ENCODE data around the gene FAM163A. TPM values are rescaled to one million over a fixed set of nuclear protein-coding genes. Genes with fewer than 3 reads are reported as not detected.
"Not testable (repeated sequence)": the region's sequence is repeated elsewhere in the genome, so short reads cannot be mapped to it uniquely, and the experiment has no call there.

FAM163A gene
- total RNA-seq (under 1 TPM in 2 of 4 donors, not detected in 2; 0.15 to 0.52 TPM), polyA plus RNA-seq (under 1 TPM; 0.04 to 0.08 (median 0.06) TPM)
- long read RNA-seq, donor 1, partial matches to known transcripts = 0 of 1 reads
- long read RNA-seq, donor 1, other reads (novel, unspliced or antisense) = 0 of 1 reads
- long read RNA-seq, donor 2 = 0 reads

DNA sequence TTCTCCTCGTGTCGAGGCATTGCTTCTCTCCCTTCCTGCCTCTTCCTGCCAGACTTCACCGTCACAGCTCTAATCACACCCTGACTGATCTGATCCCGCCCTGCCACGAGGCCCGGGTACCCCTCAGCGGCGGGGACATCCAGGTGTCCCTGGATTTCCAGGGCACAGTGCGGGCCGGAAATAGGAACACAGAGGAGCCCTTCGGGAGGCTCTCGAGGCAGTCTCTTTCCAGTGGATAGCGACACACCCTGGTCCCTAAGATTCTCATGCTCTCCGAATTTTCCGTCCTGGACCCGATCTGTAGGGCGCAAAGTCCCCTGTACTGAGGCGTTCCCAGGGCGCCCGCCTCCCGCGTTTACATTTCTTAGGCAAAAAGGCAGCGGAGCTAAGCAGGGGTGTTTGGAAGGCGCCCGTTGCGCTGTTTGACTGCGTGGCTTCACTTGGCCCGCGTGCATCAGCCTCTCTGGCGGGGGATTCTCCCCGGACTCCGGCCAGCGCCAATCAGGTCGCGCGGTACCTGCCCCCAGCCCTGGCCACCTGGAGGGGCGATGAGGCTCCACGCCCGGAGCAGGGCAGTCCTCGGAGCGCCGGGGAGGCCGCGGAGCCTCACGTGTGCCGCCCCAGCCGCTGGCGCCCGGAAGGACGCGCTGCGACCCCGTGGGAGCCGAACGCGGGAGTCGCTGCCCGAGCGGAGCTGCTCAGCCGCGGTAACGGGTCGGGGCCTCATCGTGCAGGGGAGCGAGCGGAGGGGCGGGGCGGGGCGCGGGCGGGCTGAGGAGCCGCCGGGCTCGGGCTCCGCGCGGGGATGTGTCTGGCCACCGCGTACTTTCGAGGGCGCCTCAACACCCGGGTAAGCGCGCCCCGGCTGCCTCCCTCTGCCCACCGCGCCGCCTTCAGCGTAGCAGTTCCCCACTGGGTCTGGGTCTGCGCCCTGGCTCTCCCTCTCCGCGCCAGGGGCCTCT is at the start of gene FAM163A:
Gene FAM163A, plus strand, starts transcription at position 575 of the 962 bp plus-strand sequence. CDS start 69,807 bp downstream, outside the sequence.
- peak within 1 kb of the TSS; percentile 51 for H3K4me3 ChIP-seq
- intact Hi-C loops (cut with DNase I) = no loop called here
- DNase-seq = no peak
- no peaks in the 10 kb centered on the region for H3K9me3 ChIP-seq
- 1% methylated on average over 60 to 90 of the region's 92 CpGs for WGBS, 3 donors
- no peaks in the 10 kb centered on the region for H3K36me3 ChIP-seq (ENCODE audit: insufficient read depth in 1 of 2, low read depth in 1 of 2)
- TF ChIP-seq, protein P1, sequence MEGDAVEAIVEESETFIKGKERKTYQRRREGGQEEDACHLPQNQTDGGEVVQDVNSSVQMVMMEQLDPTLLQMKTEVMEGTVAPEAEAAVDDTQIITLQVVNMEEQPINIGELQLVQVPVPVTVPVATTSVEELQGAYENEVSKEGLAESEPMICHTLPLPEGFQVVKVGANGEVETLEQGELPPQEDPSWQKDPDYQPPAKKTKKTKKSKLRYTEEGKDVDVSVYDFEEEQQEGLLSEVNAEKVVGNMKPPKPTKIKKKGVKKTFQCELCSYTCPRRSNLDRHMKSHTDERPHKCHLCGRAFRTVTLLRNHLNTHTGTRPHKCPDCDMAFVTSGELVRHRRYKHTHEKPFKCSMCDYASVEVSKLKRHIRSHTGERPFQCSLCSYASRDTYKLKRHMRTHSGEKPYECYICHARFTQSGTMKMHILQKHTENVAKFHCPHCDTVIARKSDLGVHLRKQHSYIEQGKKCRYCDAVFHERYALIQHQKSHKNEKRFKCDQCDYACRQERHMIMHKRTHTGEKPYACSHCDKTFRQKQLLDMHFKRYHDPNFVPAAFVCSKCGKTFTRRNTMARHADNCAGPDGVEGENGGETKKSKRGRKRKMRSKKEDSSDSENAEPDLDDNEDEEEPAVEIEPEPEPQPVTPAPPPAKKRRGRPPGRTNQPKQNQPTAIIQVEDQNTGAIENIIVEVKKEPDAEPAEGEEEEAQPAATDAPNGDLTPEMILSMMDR (IDR thresholded peaks at IDR 0.05) = no peak
- peaks cover 4 to 78% (median 15%) of the 10 kb centered on the region in 3 donors for H3K27me3 ChIP-seq (ENCODE audit: insufficient read depth in 3 of 3, low read length in 2 of 3)
- H3K27ac ChIP-seq = no peak within 1 kb of the TSS
- H3K4me1 ChIP-seq = peaks cover 17% of the 10 kb centered on the region
- no peak for ATAC-seq

DNA sequence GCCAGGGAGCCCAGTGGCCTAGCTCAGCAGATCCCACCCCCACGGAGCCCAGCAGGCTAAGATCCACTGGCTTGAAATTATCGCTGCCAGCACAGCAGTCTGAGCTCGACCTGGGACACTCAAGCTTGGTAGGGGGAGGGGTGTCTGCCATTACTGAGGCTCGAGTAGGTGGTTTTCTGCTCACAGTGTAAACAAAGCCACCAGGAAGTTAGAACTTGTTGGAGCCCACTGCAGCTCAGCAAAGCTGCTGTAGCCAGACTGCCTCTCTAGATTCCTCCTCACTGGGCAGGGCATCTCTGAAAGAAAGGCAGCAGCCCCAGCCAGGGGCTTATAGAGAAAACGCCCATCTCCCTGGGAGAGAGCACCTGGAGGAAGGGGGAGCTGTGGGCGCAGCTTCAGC is 48.6 kb upstream of the FAM163A start:
- intact Hi-C loops (cut with DNase I); H3K4me1 ChIP-seq; H3K36me3 ChIP-seq (ENCODE audit: insufficient read depth in 1 of 2, low read depth in 1 of 2); H3K4me3 ChIP-seq; H3K27me3 ChIP-seq (ENCODE audit: insufficient read depth in 3 of 3, low read length in 2 of 3); ATAC-seq; H3K27ac ChIP-seq; DNase-seq; H3K9me3 ChIP-seq: not testable (repeated sequence)
- WGBS, 3 donors = 46 to 54% (median 52%) methylated on average over 5 to 6 of the region's 6 CpGs

DNA sequence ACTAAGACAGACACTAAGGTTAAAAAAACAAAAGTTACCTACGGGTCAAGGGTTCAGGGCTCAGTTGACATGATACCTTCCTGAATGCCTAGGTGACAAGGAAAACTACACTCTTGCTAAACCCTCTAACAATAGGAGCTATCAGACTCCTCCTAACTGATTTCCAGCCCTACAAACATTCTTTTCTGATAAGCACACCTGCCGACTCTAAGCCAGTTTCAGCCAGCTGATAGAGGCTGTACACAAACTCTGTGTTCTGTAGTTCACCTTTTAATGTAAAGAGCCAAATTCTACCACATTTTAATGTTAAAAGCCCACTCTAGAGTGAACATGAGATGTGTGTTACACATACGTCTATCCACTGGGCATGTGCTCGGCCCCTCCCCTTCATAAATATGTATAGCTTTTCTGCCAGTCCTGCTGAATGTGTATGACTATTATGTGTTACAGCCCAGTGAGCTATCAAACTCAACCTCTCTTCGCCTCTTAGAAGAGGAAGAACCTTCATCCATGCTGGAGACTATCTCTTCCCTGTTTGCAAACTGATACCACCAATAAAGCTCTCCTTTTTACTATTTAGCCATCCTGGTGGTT is 40.0 kb upstream of the FAM163A start:
- H3K9me3 ChIP-seq = no peaks in the 10 kb centered on the region
- H3K4me1 ChIP-seq = no peaks in the 10 kb centered on the region
- DNase-seq (no peak), ATAC-seq (no peak)
- H3K4me3 ChIP-seq = no peak overlapping the region
- intact Hi-C loops (cut with DNase I) = loop anchor here in 1 of 2 donors (10.0 kb wide), 1 partner anchor 472 kb away; no protein-coding TSS in a partner anchor
- TF ChIP-seq, protein P1 (IDR thresholded peaks at IDR 0.05) = no peak
- 83 to 87% (median 84%) methylated on average over 5 of the region's 5 CpGs for whole genome bisulfite sequencing, 3 donors
- no peaks in the 10 kb centered on the region for H3K27me3 ChIP-seq (ENCODE audit: insufficient read depth in 3 of 3, low read length in 2 of 3)
- H3K36me3 ChIP-seq (ENCODE audit: insufficient read depth in 1 of 2, low read depth in 1 of 2) = no peaks in the 10 kb centered on the region
- no peak overlapping the region for H3K27ac ChIP-seq

DNA sequence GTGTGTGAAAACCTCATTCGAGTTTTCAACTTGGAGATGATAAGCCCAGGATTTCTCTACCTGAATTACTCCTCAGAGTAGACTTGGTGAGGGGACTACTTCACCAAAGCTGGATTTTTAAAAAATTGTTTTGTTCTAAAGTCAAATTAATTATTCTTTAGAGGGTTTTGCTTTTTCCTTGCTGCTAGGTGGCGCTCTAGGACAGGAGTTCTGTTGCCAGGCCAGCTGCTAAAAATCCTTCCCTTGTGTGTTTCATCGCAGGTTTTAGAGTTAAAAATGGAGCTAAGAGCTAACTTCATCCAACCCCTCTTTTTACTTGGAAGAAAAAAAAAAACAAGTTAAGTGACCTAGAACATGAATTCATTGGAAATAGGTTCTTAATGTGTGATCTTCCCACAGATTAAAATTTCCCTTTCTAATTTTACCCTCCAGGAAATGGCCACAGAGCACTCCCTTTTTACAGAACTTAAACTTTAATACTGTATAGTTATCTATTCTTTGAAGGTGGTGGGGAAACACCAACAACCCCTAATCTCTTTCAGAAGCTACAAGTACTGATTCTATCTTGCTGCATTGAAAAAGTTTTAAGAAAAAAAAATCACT is 36.7 kb upstream of the FAM163A start:
- H3K27me3 ChIP-seq (ENCODE audit: insufficient read depth in 3 of 3, low read length in 2 of 3) = no peaks in the 10 kb centered on the region
- ATAC-seq (no peak), DNase-seq (peak in 1 of 2 donors; percentile 46)
- intact Hi-C loops (cut with DNase I) = loop anchor here (1.0 to 10.0 kb wide), 3 partner anchors 102 to 468 kb away; no protein-coding TSS in a partner anchor
- H3K4me1 ChIP-seq = no peaks in the 10 kb centered on the region
- no peak overlapping the region for H3K27ac ChIP-seq
- H3K4me3 ChIP-seq = no peak overlapping the region
- 1 to 2% (median 1%) methylated on average over 3 of the region's 3 CpGs for WGBS, 3 donors
- TF ChIP-seq, protein P1 (IDR thresholded peaks at IDR 0.05) = peak; percentile 69
- no peaks in the 10 kb centered on the region for H3K36me3 ChIP-seq (ENCODE audit: insufficient read depth in 1 of 2, low read depth in 1 of 2)
- H3K9me3 ChIP-seq = no peaks in the 10 kb centered on the region
